ENCODE measurements around the gene FTSJ3. TPM values are rescaled to one million over a fixed set of nuclear protein-coding genes. Genes with fewer than 3 reads are reported as not detected.

Gene FTSJ3
- total and polyA plus RNA-seq, 2 of the 13 experiments (the other 11 are each of a cell fraction or from before 2014, with no cell fraction given), result 26.0 to 64.2 TPM

GRCh38 chr17:63834431-63835166, 7.1 kb upstream of the FTSJ3 start (continued):
- peak; percentile 41; the same call in 1 of the 2 replicates for TF ChIP-seq ARID4A (CRISPR knock-in tag; IDR thresholded peaks at IDR 0.05; ENCODE audit: borderline replicate concordance)
- peak; percentile 33 for TF ChIP-seq ZNF687 (CRISPR knock-in tag; IDR thresholded peaks at IDR 0.05)
- peak; percentile 36 for TF ChIP-seq THAP11 (CRISPR knock-in tag; IDR thresholded peaks at IDR 0.05)
- peak; percentile 56; the same call in 1 of the 2 replicates for TF ChIP-seq FOXC1 (CRISPR knock-in tag; IDR thresholded peaks at IDR 0.05; ENCODE audit: borderline replicate concordance)
- TF ChIP-seq ZNF460 (CRISPR knock-in tag; IDR thresholded peaks at IDR 0.05; ENCODE audit: borderline replicate concordance), result no peak
- no peak for TF ChIP-seq KDM3A (CRISPR knock-in tag; IDR thresholded peaks at IDR 0.05; ENCODE audit: low read depth)
- no peak for TF ChIP-seq RARG (CRISPR knock-in tag; IDR thresholded peaks at IDR 0.05; ENCODE audit: low read depth)
- no peak for TF ChIP-seq KAT7 (CRISPR knock-in tag; IDR thresholded peaks at IDR 0.05; ENCODE audit: borderline replicate concordance)
- TF ChIP-seq ZNF552 (CRISPR knock-in tag; IDR thresholded peaks at IDR 0.05; ENCODE audit: borderline replicate concordance), result peak; percentile 93
- TF ChIP-seq ZBTB39 (CRISPR knock-in tag; IDR thresholded peaks at IDR 0.05), result no peak
- TF ChIP-seq CHD4 (IDR thresholded peaks at IDR 0.05; ENCODE audit: borderline replicate concordance, low read length), result no peak
- peak; percentile 60; the same call in 1 of the 2 replicates for TF ChIP-seq ZBTB33 (CRISPR knock-in tag; IDR thresholded peaks at IDR 0.05)
- TF ChIP-seq E2F1 (CRISPR knock-in tag; IDR thresholded peaks at IDR 0.05), result no peak
- TF ChIP-seq HNRNPK (IDR thresholded peaks at IDR 0.05; ENCODE audit: low read depth, low read length, poor library complexity, severe bottlenecking), result no peak

Measured in HepG2 (cell line).